IPS-NIHi11 (cell line): ENCODE data around the gene RNU6-9.
A peak's percentile ranks its signal among the peaks of the same experiment; 100 is the strongest.
"Not testable (repeated sequence)": the region's sequence is repeated elsewhere in the genome, so short reads cannot be mapped to it uniquely, and the experiment has no call there.

Experiments used
- DNase-seq: peaks from one replicate; pipeline ENCODE4 v3.0.0; 2012; ENCODE audit warnings: mixed read lengths, low spot score

RNU6-9 gene

GRCh38 chr19:892894-893689, at the start of gene RNU6-9, which contains the start of gene MED16:
Gene RNU6-9 (plus strand): TSS chr19:893484.
Gene MED16 (minus strand): TSS chr19:893187. CDS start chr19:891131, 2,056 bp downstream.
- peak; percentile 98 for DNase-seq

GRCh38 chr19:843836-844545, 49.3 kb upstream of the RNU6-9 start:
- no peak for DNase-seq

DNA sequence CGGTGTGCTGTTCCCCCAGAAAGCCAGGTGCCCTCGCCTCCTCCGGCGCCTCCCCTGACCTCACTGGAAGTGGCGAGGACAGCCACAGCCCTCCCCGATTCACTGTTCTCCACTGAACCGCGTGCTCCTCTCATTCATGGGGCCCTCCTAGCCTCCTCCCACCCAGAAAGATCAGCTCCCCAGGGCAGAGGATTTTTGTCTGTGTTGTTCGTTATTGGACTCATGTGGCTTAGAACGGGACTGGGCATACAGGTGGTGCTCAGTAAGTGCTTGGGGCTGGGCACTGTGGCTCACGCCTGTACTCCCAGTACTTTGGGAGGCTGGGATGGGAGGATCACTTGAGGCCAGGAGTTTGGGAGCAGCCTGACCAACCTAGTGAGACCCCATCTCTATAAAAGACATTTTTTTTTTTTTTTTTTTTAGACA, 48.7 kb upstream of the RNU6-9 start:
- no peak for DNase-seq

GRCh38 chr19:845707-846521, 47.4 kb upstream of the RNU6-9 start:
- no peak for DNase-seq

DNA sequence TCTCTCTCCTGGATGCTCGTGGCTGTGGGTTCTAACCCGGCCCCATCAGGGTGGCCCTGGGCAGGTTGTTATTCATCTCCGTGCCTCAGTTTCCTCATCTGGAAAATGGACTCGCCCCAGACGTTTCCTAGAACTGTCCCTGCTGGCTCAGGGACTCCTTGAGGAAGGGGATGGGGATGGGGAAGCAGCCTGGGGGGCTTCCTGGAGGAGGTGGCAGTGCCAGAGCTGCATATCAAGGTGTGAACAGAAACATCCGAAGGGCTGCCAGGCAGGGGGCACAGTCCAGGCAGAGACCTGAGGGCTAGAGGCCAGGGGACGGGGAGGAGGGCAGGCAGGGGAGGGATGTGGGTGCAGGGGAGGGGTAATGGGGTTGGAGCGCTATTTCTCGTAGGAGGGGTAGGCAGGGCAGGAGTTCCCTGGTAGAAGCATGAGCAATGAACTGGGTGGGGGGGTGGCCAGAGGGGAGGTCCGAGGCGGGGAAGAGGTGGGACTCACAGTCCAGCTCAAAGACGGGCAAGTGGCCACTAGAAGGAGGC, 44.8 kb upstream of the RNU6-9 start:
- no peak for DNase-seq

DNA sequence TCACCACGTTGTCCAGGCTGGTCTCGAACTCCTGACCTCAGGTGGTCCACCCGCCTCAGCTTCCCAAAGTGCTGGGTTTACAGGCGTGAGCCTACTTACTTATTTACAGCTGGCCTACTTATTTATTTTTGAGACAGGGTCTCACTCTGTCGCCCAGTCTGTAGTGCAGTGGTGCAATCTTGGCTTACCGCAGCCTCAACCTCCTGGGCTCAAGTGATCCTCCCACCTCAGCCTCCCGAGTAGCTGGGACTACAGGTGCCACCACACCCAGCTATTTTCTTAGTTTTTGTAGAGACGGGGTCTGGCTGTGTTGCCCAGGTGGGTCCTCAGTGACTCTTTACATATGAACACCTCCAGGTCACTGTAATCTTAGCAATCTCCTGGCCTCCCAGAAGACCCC, 44.1 kb upstream of the RNU6-9 start:
- not testable (repeated sequence) for DNase-seq

- DNase-seq = peak; percentile 70
Observed at GRCh38 chr19:850221-850978, 42.9 kb upstream of the RNU6-9 start.

- DNase-seq = no peak
Observed at GRCh38 chr19:850979-851335, 42.3 kb upstream of the RNU6-9 start.

DNA sequence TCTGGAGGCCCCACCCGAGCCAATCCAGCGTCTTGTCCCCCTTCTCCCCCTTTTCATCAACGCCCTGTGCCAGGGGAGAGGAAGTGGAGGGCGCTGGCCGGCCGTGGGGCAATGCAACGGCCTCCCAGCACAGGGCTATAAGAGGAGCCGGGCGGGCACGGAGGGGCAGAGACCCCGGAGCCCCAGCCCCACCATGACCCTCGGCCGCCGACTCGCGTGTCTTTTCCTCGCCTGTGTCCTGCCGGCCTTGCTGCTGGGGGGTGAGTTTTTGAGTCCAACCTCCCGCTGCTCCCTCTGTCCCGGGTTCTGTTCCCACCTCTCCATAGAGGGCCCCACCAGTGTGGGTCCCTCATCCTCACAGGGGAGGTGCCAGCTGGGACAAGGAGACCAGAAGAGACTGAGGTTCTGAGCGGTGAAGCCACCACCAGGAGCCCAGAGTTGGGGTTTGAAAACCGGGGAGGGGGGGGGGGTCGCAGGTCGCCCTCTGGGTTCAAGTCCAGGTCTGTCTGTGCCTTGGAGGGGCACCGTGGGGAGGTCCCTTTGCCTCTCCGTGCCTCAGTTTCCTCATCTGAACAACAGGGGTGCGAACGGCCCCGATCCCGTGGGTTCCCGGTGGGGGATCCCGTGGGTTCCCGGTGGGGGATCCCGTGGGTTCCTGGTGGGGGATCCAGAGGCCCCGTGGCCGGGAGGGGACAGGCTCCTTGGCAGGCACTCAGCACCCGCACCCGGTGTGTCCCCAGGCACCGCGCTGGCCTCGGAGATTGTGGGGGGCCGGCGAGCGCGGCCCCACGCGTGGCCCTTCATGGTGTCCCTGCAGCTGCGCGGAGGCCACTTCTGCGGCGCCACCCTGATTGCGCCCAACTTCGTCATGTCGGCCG, 40.9 kb upstream of the RNU6-9 start, which contains the start of gene ELANE:
TSS of gene ELANE (plus strand) at position 168 of the 878 bp plus-strand sequence. CDS start at position 194, 26 bp downstream.
- DNase-seq = no peak

GRCh38 chr19:853014-853585, 40.2 kb upstream of the RNU6-9 start:
- no peak for DNase-seq

- not testable (repeated sequence) for DNase-seq
Observed at GRCh38 chr19:853614-854220, 39.6 kb upstream of the RNU6-9 start.

DNA sequence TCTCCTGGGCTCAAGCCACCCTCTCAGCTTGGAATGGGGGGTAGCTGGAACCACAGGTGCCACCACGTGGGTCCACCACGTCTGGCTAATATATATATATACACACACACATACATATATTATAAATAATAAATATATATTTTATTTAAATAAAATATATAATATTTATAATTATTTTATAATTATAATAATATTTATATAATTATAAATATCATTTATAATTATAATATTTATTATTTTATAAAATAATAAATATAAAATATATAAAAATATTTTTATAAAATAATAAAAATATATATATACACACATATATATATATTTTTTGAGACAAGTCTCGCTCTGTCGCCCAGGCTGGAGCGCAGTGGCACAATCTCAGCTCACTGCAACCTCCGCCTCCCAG, 38.7 kb upstream of the RNU6-9 start:
- no peak for DNase-seq

DNA sequence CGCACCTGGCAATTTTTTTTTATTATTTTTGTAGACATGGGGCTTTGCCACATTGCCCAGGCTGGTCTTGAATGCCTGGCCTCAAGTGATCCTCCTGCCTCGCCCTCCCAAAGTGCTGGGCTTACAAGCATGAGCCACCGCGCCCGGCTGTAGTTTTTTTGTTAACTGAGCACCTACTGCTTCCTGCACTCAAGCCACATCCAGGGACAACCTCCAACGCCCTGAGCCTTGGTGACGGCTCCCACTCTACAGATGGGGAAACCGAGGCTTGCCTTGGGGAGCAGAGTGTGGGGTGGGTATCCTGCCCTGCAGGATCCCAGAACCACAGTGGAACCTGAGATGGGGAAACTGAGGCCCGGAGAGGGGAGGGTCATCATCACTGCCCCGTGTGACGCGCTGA, 38.1 kb upstream of the RNU6-9 start:
- no peak for DNase-seq

- no peak for DNase-seq
Observed at GRCh38 chr19:855566-856120, 37.6 kb upstream of the RNU6-9 start.

- no peak for DNase-seq
Observed at GRCh38 chr19:858284-858683, 35.0 kb upstream of the RNU6-9 start.

DNA sequence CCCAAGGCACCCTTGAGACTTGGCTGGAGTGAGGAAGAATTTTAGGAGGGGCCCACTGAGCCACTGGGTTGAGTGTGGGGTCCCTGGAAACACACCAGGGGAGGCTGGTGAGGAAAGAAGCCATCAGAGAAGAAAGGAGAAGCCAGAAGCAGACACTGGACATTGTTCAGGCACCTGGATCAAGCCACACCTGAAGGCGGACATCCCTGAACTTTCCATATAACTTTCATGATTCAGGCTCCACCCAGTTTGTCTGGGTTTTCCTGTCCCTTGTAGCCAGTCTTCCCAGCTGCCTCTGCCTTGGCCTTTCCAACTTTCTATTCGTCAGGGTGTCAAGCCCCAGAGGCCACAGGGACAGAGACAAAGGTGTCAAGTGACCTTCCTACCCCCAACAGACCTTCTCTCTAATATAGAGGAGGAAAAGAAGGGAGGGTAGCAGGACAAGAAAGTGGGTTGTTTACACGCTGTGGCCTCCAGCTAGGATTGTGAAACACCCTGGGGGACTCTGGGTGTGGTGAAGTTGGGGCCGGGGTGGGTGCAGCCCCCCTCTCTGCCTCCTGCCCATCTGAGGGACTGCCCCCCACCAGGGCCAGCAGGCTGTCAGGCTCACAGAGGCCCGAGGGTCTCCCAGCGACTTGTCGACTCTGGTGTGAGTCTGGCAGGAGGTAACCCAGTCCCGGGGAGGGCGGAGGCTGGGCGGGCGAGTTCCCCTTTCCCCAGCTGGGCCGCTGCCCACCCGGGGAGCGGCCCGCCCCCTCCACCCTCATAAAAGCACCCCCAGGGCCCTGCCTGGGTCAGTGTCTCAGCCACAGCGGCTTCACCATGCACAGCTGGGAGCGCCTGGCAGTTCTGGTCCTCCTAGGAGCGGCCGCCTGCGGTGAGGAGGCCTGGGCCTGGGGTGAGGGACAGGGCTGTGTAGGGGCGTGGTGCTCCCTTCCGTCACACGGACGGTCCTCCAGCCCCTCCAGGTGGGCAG, 34.1 kb upstream of the RNU6-9 start, which contains the start of gene CFD:
TSS of gene CFD (plus strand) at position 797 of the 976 bp plus-strand sequence. CDS start at position 823, 26 bp downstream.
- DNase-seq = no peak

GRCh38 chr19:861141-861755, 32.0 kb upstream of the RNU6-9 start:
- no peak for DNase-seq
